Measurements from ENCODE around the gene PRPF40B.
"Not testable (repeated sequence)": the region's sequence is repeated elsewhere in the genome, so short reads cannot be mapped to it uniquely, and the experiment has no call there.

The PRPF40B gene

GRCh38 chr12:49609059-49609874 lies 14.1 kb upstream of the PRPF40B start:
- DNase-seq (ENCODE audit: low spot score): no peak

- no peak for DNase-seq (ENCODE audit: low spot score)
Measured at GRCh38 chr12:49609875-49610154, 13.5 kb upstream of the PRPF40B start.

GRCh38 chr12:49610785-49611184 lies 12.6 kb upstream of the PRPF40B start:
- not testable (repeated sequence) for DNase-seq (ENCODE audit: low spot score)

GRCh38 chr12:49612210-49612609 lies 11.2 kb upstream of the PRPF40B start:
- DNase-seq (ENCODE audit: low spot score): no peak

GRCh38 chr12:49615725-49616124 lies 7.6 kb upstream of the PRPF40B start:
- DNase-seq (ENCODE audit: low spot score): no peak

GRCh38 chr12:49616533-49617219 lies 6.7 kb upstream of the PRPF40B start:
- no peak for DNase-seq (ENCODE audit: low spot score)

GRCh38 chr12:49618576-49618975 lies 4.8 kb upstream of the PRPF40B start:
- no peak for DNase-seq (ENCODE audit: low spot score)

- DNase-seq (ENCODE audit: low spot score): no peak
Measured at GRCh38 chr12:49619286-49619685, 4.1 kb upstream of the PRPF40B start.

- DNase-seq (ENCODE audit: low spot score): no peak
Measured at GRCh38 chr12:49621651-49622500, 1.5 kb upstream of the PRPF40B start.

GRCh38 chr12:49622501-49623141 lies 740 bp upstream of the PRPF40B start:
- peak; percentile 35 for DNase-seq (ENCODE audit: low spot score)

GRCh38 chr12:49624921-49625577 lies 1.7 kb downstream of the PRPF40B start:
- no peak for DNase-seq (ENCODE audit: low spot score)

GRCh38 chr12:49626169-49626835 lies 2.9 kb downstream of the PRPF40B start:
- DNase-seq (ENCODE audit: low spot score): no peak

- DNase-seq (ENCODE audit: low spot score): no peak
Measured at GRCh38 chr12:49626836-49627235, 3.5 kb downstream of the PRPF40B start.

GRCh38 chr12:49627752-49628360 lies 4.5 kb downstream of the PRPF40B start:
- DNase-seq (ENCODE audit: low spot score): no peak

GRCh38 chr12:49631336-49631907 lies 8.1 kb downstream of the PRPF40B start:
- DNase-seq (ENCODE audit: low spot score): no peak

GRCh38 chr12:49632401-49632800 lies 9.0 kb downstream of the PRPF40B start:
- no peak for DNase-seq (ENCODE audit: low spot score)

- DNase-seq (ENCODE audit: low spot score): no peak
Measured at GRCh38 chr12:49632986-49633702, 9.8 kb downstream of the PRPF40B start.

- no peak for DNase-seq (ENCODE audit: low spot score)
Measured at GRCh38 chr12:49633703-49634345, 10.5 kb downstream of the PRPF40B start.

- DNase-seq (ENCODE audit: low spot score): no peak
Measured at GRCh38 chr12:49635036-49635435, 11.7 kb downstream of the PRPF40B start.

Measured in globus pallidus (tissue), 1 donor.